Measurements from ENCODE around the gene TRPC4AP.
A peak's percentile ranks its signal among the peaks of the same experiment; 100 is the strongest.

DNA sequence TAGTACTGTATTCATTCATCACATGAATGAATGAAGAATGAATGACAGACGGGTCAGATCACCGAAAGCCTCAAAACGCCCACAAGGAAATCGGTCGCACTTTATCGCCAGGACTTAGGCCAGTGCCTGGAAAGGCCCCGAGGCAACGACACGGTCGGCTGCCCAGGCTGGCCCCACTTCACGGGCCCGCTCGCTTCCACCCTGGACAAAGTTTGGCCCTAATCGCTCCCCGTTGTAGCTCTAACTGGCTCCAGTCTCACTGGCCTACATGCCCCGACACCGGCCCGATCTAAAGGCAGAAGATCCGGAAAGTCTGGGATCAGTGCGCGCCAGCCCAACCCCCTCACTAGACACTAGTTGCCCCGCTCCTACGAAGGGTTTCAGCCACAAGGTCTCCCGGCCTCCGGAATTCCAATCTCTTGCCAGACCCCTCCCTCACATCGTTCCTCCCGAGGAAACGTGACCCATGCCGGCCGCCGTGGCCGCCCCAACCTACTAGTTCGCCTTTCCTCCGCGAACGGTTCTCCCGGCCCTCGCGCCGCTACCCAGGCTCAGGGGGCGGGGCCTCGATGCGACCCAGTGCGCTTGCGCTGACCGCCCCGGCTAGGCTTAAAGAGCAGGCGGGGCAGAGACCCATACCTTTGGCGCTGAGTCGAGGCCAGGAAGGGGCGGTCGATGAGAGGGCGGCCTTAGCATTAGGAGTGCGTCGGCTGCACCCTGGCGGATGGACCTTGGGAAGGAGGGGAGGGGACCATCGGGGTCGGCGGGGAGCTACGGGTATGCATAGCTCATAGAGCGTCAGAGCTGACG, 137.2 kb downstream of the TRPC4AP start, which contains the start of the genes GSS and MYH7B:
- TF ChIP-seq, protein P1, sequence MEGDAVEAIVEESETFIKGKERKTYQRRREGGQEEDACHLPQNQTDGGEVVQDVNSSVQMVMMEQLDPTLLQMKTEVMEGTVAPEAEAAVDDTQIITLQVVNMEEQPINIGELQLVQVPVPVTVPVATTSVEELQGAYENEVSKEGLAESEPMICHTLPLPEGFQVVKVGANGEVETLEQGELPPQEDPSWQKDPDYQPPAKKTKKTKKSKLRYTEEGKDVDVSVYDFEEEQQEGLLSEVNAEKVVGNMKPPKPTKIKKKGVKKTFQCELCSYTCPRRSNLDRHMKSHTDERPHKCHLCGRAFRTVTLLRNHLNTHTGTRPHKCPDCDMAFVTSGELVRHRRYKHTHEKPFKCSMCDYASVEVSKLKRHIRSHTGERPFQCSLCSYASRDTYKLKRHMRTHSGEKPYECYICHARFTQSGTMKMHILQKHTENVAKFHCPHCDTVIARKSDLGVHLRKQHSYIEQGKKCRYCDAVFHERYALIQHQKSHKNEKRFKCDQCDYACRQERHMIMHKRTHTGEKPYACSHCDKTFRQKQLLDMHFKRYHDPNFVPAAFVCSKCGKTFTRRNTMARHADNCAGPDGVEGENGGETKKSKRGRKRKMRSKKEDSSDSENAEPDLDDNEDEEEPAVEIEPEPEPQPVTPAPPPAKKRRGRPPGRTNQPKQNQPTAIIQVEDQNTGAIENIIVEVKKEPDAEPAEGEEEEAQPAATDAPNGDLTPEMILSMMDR (IDR thresholded peaks at IDR 0.05), result peak; percentile 34 to 90 (median 68)
- TF ChIP-seq POLR2AphosphoS5 (IDR thresholded peaks at IDR 0.05), result peak; percentile 81 to 97

Measured in upper lobe of left lung (tissue), 4 donors.